Motor neuron (in vitro differentiated cells): ENCODE results near the gene MYF6. TPM values are rescaled to one million over a fixed set of nuclear protein-coding genes. Genes with fewer than 3 reads are reported as not detected.
A peak's percentile ranks its signal among the peaks of the same experiment; 100 is the strongest.
"Not testable (repeated sequence)": the region's sequence is repeated elsewhere in the genome, so short reads cannot be mapped to it uniquely, and the experiment has no call there.

ENCODE experiments used
- ATAC-seq, 8 experiments: fragments of 200-7000 bp; cut with Tn5 transposase; replicated peaks in 6 of 8; 2 replicates each; pipeline ENCODE4 v1.8.0; 2021; ENCODE audit warnings: mild to moderate bottlenecking in 8 of 8, moderate library complexity in 8 of 8
- H3K27ac ChIP-seq, 2 donors: fragments of 250-450 bp; sonication (Bioruptor Pico); 2 replicates each; pipeline ENCODE4 v1.9.0; 2021; ENCODE audit warnings: antibody characterized with exemption in 2 of 2, mild to moderate bottlenecking in 2 of 2, moderate library complexity in 1 of 2
- H3K4me1 ChIP-seq, 2 donors: fragments of 250-450 bp; sonication (Bioruptor Pico); replicated peaks in 1 of 2; 2 replicates each; pipeline ENCODE4 v1.6.1; 2021; ENCODE audit warnings: antibody characterized with exemption in 2 of 2, mild to moderate bottlenecking in 2 of 2, moderate library complexity in 1 of 2
- H3K4me3 ChIP-seq, 5 donors: fragments of 250-450 bp; sonication (Bioruptor Pico); 2 replicates each; pipeline ENCODE4 v1.9.0; 2021; ENCODE audit warnings: antibody characterized with exemption in 5 of 5, mild to moderate bottlenecking in 5 of 5, moderate library complexity in 4 of 5
- WGBS, 10 experiments: fragments of 450-650 bp; shearing (Covaris generic); methylation state at CpG; one replicate each; pipeline ENCODE4 v1.0.0; 2022; 5-methylcytosine and 5-hydroxymethylcytosine counted together
- in situ Hi-C, 9 experiments: fragments of 400-800 bp; cut with MboI; loops; one replicate each; pipeline ENCODE4 v1.15.0; 2021; ENCODE audit warnings: low sequenced_read_pairs in 9 of 9, low pct_unique_long_range_greater_than_20kb in 2 of 9; ENCODE audit not compliant: unreplicated experiment in 9 of 9
- total RNA-seq, 8 experiments: library from RNA; unstranded; fragments of 300-600 nt; gene quantifications; 2 replicates each; pipeline versions ENCODE4 v1.2.3 to v1.2.4, GENCODE V29; 2022

The MYF6 gene
- under 1 TPM in 1 of 8 experiments, not detected in 7; 0.24 TPM for total RNA-seq

DNA sequence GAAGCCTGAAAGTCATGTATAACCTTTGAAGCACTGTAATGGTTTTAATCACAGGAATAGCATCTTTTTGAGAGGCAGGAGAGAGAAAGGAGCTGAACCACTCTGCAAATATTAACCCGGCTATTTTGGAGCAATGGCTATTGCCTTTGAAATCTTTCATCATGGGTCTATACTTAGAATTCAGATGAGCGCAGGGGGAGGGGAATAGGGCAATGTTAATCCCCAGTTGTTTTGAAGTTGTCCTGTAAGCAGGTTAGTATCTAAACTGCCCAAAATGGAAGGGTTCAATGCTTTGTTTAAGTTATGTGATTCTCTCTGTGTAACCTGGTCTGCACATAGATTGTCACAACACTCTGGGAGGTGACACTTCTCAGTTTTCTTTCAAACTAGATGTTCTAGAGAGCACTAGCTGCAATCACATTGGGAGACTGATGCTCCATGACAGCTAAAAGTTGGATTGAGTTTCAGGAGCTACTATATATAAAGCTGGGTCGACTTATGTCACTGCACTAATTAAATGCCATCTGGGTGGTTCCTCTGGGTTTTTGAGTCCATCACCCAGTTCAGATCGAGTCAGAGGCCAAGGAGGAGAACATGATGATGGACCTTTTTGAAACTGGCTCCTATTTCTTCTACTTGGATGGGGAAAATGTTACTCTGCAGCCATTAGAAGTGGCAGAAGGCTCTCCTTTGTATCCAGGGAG lies at the start of gene MYF6:
Gene MYF6, plus strand, starts transcription at position 509 of the 704 bp plus-strand sequence. Its CDS starts 86 bp downstream, at position 595.
- Histone ChIP-seq H3K27ac (no peak within 1 kb of the TSS), H3K4me1 (no peaks in the 10 kb centered on the region), H3K4me3 (peak within 1 kb of the TSS in 2 of 5 donors; percentile 9 to 19)
- ATAC-seq, result no peak
- WGBS, 10 experiments, result 0 to 100% (median 80%) methylated on average over 1 to 4 of the region's 4 CpGs; no CpG with 5 or more reads in 2 of the 10 experiments
- in situ Hi-C loops, result no loop called here

DNA sequence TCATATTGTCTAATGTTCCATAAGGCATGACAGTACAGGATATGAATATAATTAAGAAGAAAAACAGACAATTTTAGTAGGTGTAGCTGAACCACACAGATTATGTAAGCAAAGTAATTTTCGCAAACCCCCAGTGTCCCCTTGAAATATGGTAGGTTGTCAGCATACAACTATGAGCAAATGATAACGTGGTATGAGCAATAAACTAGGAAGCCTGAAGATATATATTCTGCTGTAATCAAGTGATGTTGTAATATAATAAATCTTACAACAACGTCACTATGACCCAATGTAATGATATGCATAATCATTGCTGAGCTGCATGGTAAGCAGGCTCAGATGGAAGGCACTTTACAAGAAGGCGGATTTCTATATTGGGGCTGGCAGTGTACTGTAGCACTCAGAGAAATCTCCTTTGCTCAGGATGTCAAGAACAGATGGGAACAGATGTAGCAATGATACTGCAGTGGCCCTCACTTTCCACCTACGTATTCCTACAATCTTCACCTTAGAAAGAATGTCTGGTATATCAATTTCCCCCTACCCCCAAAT lies 47.8 kb upstream of the MYF6 start:
- 59 to 90% (median 73%) methylated on average over 1 to 5 of the region's 5 CpGs for WGBS, 10 experiments
- in situ Hi-C loops, result no loop called here
- peaks cover 0 to 8% of the 10 kb centered on the region in 2 donors for H3K4me1 ChIP-seq
- no peak overlapping the region for H3K27ac ChIP-seq
- no peak overlapping the region for H3K4me3 ChIP-seq
- peak in 5 of 8 experiments; percentile 75 to 99 (median 96) for ATAC-seq

DNA sequence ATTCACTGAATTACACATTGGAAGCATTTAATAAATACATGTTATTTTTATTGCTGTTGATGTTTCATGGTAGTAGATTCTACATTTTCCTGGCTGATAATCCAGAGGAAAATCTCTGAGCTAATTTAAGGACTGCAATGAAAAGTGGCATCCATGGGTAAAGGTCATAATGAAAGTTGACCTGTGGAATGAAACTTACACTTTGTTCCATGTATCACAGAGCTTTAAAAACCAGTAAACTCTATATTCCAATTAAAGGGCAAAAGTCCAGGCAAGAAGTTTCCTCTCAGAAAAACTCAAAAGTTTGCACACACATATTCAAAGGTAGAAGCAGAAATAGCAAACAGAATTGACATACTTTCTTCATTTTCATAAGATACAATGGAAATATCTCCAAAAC lies 44.8 kb upstream of the MYF6 start:
- Histone ChIP-seq H3K4me3 (no peak overlapping the region), H3K27ac (no peak overlapping the region), H3K4me1 (peaks cover 0 to 8% of the 10 kb centered on the region in 2 donors)
- no peak for ATAC-seq
- in situ Hi-C loops, result no loop called here

DNA sequence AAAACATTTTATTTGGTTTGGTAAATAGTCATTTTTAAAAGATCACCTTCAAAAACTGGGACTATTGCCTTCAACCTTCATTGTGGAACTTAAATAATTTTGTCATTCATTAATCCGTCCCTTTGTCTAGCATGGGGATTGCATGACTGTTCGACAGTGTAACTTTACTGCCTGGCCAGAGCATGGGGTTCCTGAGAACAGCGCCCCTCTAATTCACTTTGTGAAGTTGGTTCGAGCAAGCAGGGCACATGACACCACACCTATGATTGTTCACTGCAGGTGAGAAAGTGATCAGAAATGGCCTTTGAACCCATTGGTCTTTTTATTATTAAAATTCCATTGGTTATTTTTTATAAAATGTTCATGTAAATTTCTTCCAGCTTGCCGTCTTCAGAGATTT lies 37.2 kb upstream of the MYF6 start:
- Histone ChIP-seq H3K27ac (no peak overlapping the region), H3K4me1 (no peaks in the 10 kb centered on the region), H3K4me3 (no peak overlapping the region)
- no peak for ATAC-seq
- in situ Hi-C loops, result no loop called here
- 50 to 100% (median 78%) methylated on average over 1 to 5 of the region's 5 CpGs for WGBS, 10 experiments

DNA sequence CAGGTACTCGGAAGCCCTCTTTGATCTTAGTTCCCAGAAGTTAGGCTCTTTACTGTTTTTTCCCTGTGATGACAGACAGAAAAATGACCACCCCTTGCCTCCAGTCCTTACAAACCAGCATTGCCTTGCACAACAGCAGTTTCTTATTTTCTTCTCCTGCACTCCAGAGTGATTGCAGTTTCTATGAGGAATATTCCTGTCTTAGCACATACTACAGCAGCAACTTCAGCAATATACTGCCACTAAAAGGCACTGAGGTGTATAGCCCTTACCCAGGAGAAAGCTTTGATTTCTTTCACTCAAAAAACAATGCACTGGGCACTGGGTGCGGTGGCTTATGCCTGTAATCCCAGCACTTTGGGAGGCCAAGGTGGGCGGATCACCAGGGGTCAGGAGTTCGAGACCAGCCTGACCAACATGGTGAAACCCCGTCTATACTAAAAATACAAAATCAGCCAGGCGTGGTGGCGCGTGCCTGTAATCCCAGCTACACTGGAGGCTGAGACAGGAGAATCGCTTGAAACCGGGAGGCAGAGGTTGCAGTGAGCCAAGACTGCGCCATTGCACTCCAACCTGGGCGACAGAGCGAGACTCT lies 31.3 kb upstream of the MYF6 start:
- H3K27ac ChIP-seq, H3K4me3 ChIP-seq, ATAC-seq, in situ Hi-C loops, H3K4me1 ChIP-seq: not testable (repeated sequence)
- 63 to 100% (median 92%) methylated on average over 1 to 12 of the region's 13 CpGs; no CpG with 5 or more reads in 2 of the 10 experiments for WGBS, 10 experiments

DNA sequence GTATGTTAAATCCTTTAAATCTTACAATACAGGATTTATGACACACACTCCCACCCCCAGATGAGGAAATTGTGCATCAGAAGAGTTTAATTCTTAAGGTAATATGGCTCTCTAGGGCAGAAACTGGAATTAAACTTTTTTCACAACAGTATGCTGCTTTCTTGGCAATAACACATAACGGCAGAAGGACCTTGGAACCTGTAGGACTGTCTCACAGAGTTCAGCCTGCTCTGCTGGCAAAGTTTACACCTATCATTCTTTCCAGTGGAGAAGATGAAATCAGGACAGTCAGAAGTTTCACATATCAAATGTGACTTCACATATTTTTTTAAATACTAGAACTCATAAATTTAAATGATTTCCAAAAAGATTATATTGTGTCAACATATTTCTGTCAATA lies 30.6 kb upstream of the MYF6 start:
- H3K4me3 ChIP-seq, result no peak overlapping the region
- H3K4me1 ChIP-seq, result no peaks in the 10 kb centered on the region
- 60 to 100% (median 100%) methylated on average over 1 of the region's 1 CpG; no CpG with 5 or more reads in 5 of the 10 experiments for WGBS, 10 experiments
- in situ Hi-C loops, result no loop called here
- H3K27ac ChIP-seq, result no peak overlapping the region
- no peak for ATAC-seq

DNA sequence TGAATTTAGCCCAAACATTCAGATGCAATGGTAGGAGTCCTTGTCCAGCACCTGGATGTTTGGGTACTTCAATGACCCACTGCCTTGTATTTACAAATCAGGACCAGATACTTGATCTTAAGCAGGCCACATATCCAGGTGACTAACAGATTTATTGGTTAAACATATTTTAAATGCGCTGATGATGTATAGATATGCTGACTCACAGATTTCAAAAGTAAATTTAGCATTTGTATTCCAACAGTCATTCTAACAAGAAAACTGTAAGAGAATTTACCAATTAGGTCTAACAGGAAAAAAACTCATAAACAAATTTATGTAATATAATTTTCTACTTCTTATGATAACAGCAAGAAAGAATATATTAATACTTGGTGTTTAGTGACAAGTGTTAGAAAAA lies 29.4 kb upstream of the MYF6 start:
- Histone ChIP-seq H3K4me1 (no peaks in the 10 kb centered on the region), H3K4me3 (no peak overlapping the region), H3K27ac (no peak overlapping the region)
- ATAC-seq, result no peak
- 43 to 100% (median 100%) methylated on average over 1 of the region's 1 CpG for WGBS, 10 experiments
- in situ Hi-C loops, result no loop called here

DNA sequence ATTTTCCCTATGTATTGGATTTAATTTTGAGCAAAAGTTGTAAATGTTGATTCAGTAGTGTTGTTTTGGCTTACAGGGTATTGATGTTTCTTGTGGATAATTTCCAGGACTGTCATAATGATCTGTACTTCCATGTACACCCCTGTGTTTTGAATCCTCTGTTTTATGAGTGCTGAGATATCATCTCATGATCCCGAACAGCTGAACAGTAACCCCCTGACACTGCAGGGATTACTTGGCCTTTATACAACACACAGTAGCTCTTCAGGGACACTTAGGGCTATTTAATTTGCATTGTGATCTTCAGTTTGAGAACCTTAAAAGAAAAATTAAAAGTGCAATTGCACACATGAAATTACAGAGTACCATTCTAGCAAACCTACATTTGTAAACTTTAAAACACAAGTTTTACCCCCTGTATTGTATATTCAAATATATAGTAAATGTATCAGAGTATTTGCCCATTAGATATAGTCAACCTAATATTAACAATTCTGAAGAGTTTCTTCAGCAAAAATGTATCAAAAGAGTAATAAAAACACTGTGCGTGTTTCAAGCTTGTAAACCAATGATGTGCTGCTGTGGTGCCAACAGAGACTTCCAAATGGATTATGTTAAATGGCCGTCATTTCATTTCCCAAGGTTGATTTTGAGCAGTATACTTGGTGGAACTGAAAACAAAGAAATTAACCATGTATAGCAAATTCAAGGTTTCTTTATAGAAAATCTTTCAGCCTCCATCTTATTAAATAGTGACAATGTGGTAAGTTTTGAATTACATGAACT lies 27.9 kb upstream of the MYF6 start:
- no peaks in the 10 kb centered on the region for H3K4me1 ChIP-seq
- 83 to 100% (median 95%) methylated on average over 1 to 3 of the region's 3 CpGs; no CpG with 5 or more reads in 1 of the 10 experiments for WGBS, 10 experiments
- in situ Hi-C loops, result no loop called here
- no peak overlapping the region for H3K27ac ChIP-seq
- ATAC-seq, result no peak
- no peak overlapping the region for H3K4me3 ChIP-seq

DNA sequence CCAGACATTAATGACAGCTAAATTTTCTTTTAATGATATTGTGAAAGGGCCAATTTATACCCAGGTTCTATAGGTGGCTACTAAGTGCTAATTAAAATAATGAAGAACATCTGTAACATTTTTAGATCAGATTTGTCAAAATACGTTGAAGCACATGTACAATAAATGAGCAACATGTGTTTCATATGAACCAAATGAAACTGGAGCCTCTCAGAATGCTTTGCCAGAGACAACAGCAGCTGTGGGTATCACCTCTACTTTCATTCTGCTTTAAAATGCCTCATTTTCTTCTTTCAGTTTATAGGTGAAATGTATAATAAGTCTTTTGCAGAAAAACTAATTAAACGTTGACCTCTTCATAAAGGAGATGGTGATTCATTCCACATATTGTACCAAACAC lies 26.1 kb upstream of the MYF6 start:
- no peak overlapping the region for H3K27ac ChIP-seq
- no peaks in the 10 kb centered on the region for H3K4me1 ChIP-seq
- in situ Hi-C loops, result no loop called here
- H3K4me3 ChIP-seq, result no peak overlapping the region
- ATAC-seq, result no peak
- 5 to 83% (median 34%) methylated on average over 1 to 2 of the region's 2 CpGs for WGBS, 10 experiments

DNA sequence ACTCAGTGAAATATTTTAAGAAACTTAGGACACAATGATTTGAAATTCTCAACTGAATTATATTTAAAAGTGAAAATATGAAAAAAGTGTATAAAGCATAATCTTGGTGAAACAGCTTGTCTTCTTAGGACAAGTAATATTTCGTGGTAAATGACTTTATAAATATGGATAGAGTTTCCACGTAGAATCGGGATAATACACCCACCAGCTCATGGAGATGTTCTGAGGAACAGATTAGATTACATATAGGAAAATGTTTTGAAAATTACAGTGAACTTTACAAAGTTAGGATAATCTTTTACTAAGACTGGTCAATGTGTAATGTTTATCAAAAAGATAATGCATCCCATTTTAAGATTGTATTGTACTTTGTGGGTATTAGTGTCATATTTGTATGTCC lies 25.6 kb upstream of the MYF6 start:
- Histone ChIP-seq H3K27ac (no peak overlapping the region), H3K4me1 (no peaks in the 10 kb centered on the region), H3K4me3 (no peak overlapping the region)
- in situ Hi-C loops, result no loop called here
- ATAC-seq, result no peak
- WGBS, 10 experiments, result 25 to 100% (median 75%) methylated on average over 1 to 3 of the region's 3 CpGs

DNA sequence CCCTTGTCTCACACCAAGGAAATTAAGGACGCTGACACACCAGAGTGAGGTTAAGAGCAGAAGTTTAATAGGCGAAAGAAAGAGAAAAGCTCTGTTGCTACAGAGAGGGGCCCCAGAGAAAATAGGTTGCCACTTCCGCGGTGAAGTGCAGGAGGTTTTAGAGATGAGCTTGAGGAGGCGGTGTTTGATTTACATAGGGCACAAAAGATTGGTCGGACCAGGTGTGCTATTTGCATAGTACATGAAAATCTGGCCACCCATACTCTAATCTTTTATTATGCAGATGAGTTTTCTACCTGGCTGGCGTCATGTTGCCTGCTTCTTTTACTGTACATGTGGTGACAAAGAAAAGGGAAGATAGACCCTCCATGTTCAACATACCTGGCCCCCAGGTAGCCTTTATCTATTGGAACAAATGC lies 23.3 kb upstream of the MYF6 start:
- in situ Hi-C loops, result no loop called here
- Histone ChIP-seq H3K27ac (no peak overlapping the region), H3K4me3 (no peak overlapping the region), H3K4me1 (no peaks in the 10 kb centered on the region)
- WGBS, 10 experiments, result 20 to 100% (median 37%) methylated on average over 1 to 7 of the region's 7 CpGs; no CpG with 5 or more reads in 1 of the 10 experiments
- no peak for ATAC-seq

DNA sequence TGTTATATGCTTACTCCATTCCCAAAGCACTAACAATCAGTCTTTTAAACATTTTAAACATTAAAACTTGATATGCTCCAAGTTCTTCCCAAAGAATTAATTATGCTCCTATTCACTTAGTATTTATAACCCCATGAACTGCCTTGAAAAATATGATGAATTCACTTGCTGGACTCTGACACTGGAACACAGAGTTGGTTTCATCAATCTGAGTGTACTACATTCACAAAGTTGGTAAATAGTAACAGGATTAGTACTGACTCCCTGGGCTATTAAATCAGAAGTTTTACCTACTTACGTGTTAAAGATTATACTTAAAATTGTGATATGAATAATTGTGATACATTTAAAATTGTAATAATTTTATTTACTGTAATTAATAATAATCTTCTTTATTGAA lies 17.3 kb upstream of the MYF6 start:
- no peak for ATAC-seq
- Histone ChIP-seq H3K4me1 (no peaks in the 10 kb centered on the region), H3K4me3 (no peak overlapping the region), H3K27ac (no peak overlapping the region)
- in situ Hi-C loops, result no loop called here
- 80 to 100% (median 94%) methylated on average over 1 of the region's 1 CpG; no CpG with 5 or more reads in 4 of the 10 experiments for WGBS, 10 experiments

DNA sequence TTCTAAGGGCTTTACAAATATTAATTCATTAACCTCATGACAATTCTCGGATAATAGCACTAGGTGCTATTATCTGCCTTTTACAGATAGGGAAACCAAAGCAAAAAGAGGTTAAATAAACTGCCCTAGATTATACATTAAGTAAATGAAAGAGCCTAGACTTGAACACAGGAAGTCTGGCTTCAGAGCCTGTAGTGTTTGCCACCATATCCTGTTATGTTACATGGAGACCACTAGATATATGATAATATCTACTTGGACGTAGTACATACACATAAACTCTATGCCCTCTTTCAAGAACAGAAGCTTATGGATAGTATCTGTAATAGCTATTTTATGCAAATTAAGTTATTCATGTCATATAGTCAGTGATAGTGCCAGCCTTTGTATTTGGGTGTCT lies 16.9 kb upstream of the MYF6 start:
- in situ Hi-C loops, result no loop called here
- 33 to 100% (median 87%) methylated on average over 1 to 2 of the region's 2 CpGs; no CpG with 5 or more reads in 2 of the 10 experiments for whole genome bisulfite sequencing, 10 experiments
- no peak for ATAC-seq

More for the DNA sequence above, 16.9 kb upstream of the MYF6 start:
- H3K4me3 ChIP-seq, result no peak overlapping the region
- no peaks in the 10 kb centered on the region for H3K4me1 ChIP-seq
- no peak overlapping the region for H3K27ac ChIP-seq
